Panc1 (cell line): ENCODE data around the gene NRP1.

Experiments
- CTCF ChIP-seq: fragments of 450-650 bp; IDR thresholded peaks from 2 replicates; pipeline ENCODE4 v1.5.1; 2017; ENCODE audit warnings: mild to moderate bottlenecking
- POLR2AphosphoS5 ChIP-seq: IDR thresholded peaks from 2 replicates; pipeline ENCODE4 v1.6.1; 2012; ENCODE audit warnings: mild to moderate bottlenecking, low read depth, low read length, moderate library complexity
- REST ChIP-seq, 2 experiments: IDR thresholded peaks; 2 replicates each; pipeline ENCODE4 v1.6.1; 2011 to 2012; ENCODE audit warnings: low read depth in 2 of 2, control low read depth in 1 of 2, low read length in 1 of 2, mild to moderate bottlenecking in 1 of 2, moderate library complexity in 1 of 2; ENCODE audit not compliant: insufficient read depth in 1 of 2
- SIN3A ChIP-seq: IDR thresholded peaks from 2 replicates; pipeline ENCODE4 v1.6.1; 2012; ENCODE audit warnings: low read depth, mild to moderate bottlenecking, low read length, moderate library complexity, borderline replicate concordance; ENCODE audit not compliant: insufficient read depth
- TCF7L2 ChIP-seq: IDR thresholded peaks from 2 replicates; pipeline ENCODE4 v1.6.1; 2011; ENCODE audit warnings: mild to moderate bottlenecking, low read depth, low read length, inconsistent platforms

- TF ChIP-seq CTCF, result no peak
- no peak for TF ChIP-seq POLR2AphosphoS5
- no peak for TF ChIP-seq TCF7L2
- no peak for TF ChIP-seq REST (IDR thresholded peaks at IDR 0.05; ENCODE audit: insufficient read depth in 1 of 2, low read depth in 2 of 2, low read length in 1 of 2)
- TF ChIP-seq SIN3A, result no peak
Measured at GRCh38 chr10:33320288-33320687, 14.2 kb downstream of the NRP1 start.
